NCI-H146 treated with DMSO at 0.1 percent for 48 hours (cell line): Measurements from ENCODE around the gene CHIA.

Experiments
- DNase-seq: peaks from one replicate; lab custom pipeline; 2025; ENCODE audit not compliant: unreplicated experiment; lab: John Stamatoyannopoulos, UW

CHIA gene

GRCh38 chr1:111361761-111362160 is 71.1 kb downstream of the CHIA start:
- DNase-seq = no peak

GRCh38 chr1:111364690-111365089 is 74.0 kb downstream of the CHIA start:
- no peak for DNase-seq

GRCh38 chr1:111366256-111366655 is 75.6 kb downstream of the CHIA start:
- DNase-seq = no peak

GRCh38 chr1:111369177-111369576 is 78.5 kb downstream of the CHIA start:
- no peak for DNase-seq

- no peak for DNase-seq
Measured at GRCh38 chr1:111369645-111370044, 79.0 kb downstream of the CHIA start.
